T-helper 22 cell (primary cell): Measurements from ENCODE around the gene ABHD2.
A peak's percentile ranks its signal among the peaks of the same experiment; 100 is the strongest.
"Not testable (repeated sequence)": the region's sequence is repeated elsewhere in the genome, so short reads cannot be mapped to it uniquely, and the experiment has no call there.

Experiments
- DNase-seq: peaks from one replicate; pipeline ENCODE4 v3.0.0-alpha.2; 2020; ENCODE audit warnings: low read depth

Gene ABHD2

GRCh38 chr15:89075101-89075640 is 13.1 kb upstream of the ABHD2 start:
- no peak for DNase-seq

- no peak for DNase-seq
Measured at GRCh38 chr15:89075846-89076245, 12.4 kb upstream of the ABHD2 start.

GRCh38 chr15:89077750-89078149 is 10.5 kb upstream of the ABHD2 start:
- no peak for DNase-seq

GRCh38 chr15:89078851-89079810 is 9.1 kb upstream of the ABHD2 start:
- DNase-seq = no peak

- DNase-seq = no peak
Measured at GRCh38 chr15:89081878-89082277, 6.4 kb upstream of the ABHD2 start.

GRCh38 chr15:89083246-89083645 is 5.0 kb upstream of the ABHD2 start:
- DNase-seq = no peak

GRCh38 chr15:89085289-89085926 is 2.8 kb upstream of the ABHD2 start:
- DNase-seq = no peak

GRCh38 chr15:89085933-89086332 is 2.3 kb upstream of the ABHD2 start:
- DNase-seq = not testable (repeated sequence)

GRCh38 chr15:89086390-89086789 is 1.9 kb upstream of the ABHD2 start:
- DNase-seq = not testable (repeated sequence)

- no peak for DNase-seq
Measured at GRCh38 chr15:89087161-89087829, 961 bp upstream of the ABHD2 start.

GRCh38 chr15:89088605-89089315 is 504 bp downstream of the ABHD2 start:
- DNase-seq = no peak

GRCh38 chr15:89089316-89090230 is 1.3 kb downstream of the ABHD2 start:
- no peak for DNase-seq

- peak; percentile 5 for DNase-seq
Measured at GRCh38 chr15:89090791-89091626, 2.8 kb downstream of the ABHD2 start.

- no peak for DNase-seq
Measured at GRCh38 chr15:89091627-89092220, 3.5 kb downstream of the ABHD2 start.

GRCh38 chr15:89093509-89093908 is 5.3 kb downstream of the ABHD2 start:
- no peak for DNase-seq

- no peak for DNase-seq
Measured at GRCh38 chr15:89095073-89095472, 6.8 kb downstream of the ABHD2 start.

GRCh38 chr15:89095556-89095955 is 7.3 kb downstream of the ABHD2 start:
- DNase-seq = no peak

GRCh38 chr15:89096664-89097063 is 8.4 kb downstream of the ABHD2 start:
- DNase-seq = no peak

- DNase-seq = no peak
Measured at GRCh38 chr15:89097313-89097712, 9.1 kb downstream of the ABHD2 start.
